GM12875 (cell line): Measurements from ENCODE around the gene DHRS13.

ENCODE experiments used
- H3K4me3 ChIP-seq: one replicate; pipeline ENCODE4 v1.5.1; 2011; ENCODE audit warnings: low read depth, low read length, control low read depth
- TF ChIP-seq, protein P1 (sequence below): IDR thresholded peaks from 2 replicates; pipeline ENCODE4 v1.5.1; 2011; ENCODE audit warnings: low read depth, mild to moderate bottlenecking, control low read depth, inconsistent platforms, low read length, moderate library complexity, borderline replicate concordance; ENCODE audit not compliant: insufficient read depth

The DHRS13 gene

DNA sequence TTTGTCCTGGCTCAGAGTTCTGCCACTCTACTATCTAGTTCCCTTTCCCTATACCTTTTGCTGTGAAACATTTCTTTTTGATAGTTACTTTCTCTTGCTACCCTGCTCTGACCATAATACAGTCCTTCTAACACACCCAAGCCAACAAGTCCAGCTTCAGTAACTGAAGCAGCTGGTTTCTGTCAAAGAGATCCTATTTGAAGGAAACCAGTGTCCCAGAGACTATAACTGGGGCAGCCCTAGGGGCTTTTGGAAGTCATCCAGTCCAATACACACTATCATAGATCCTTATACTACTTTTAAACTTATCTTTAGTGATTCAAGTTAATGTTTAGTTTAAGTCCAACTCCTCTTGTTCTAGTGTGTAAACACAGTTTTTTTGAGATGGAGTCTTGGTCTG is 17.3 kb upstream of the DHRS13 start:
- TF ChIP-seq, protein P1, sequence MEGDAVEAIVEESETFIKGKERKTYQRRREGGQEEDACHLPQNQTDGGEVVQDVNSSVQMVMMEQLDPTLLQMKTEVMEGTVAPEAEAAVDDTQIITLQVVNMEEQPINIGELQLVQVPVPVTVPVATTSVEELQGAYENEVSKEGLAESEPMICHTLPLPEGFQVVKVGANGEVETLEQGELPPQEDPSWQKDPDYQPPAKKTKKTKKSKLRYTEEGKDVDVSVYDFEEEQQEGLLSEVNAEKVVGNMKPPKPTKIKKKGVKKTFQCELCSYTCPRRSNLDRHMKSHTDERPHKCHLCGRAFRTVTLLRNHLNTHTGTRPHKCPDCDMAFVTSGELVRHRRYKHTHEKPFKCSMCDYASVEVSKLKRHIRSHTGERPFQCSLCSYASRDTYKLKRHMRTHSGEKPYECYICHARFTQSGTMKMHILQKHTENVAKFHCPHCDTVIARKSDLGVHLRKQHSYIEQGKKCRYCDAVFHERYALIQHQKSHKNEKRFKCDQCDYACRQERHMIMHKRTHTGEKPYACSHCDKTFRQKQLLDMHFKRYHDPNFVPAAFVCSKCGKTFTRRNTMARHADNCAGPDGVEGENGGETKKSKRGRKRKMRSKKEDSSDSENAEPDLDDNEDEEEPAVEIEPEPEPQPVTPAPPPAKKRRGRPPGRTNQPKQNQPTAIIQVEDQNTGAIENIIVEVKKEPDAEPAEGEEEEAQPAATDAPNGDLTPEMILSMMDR, result no peak
- H3K4me3 ChIP-seq, result no peak overlapping the region

DNA sequence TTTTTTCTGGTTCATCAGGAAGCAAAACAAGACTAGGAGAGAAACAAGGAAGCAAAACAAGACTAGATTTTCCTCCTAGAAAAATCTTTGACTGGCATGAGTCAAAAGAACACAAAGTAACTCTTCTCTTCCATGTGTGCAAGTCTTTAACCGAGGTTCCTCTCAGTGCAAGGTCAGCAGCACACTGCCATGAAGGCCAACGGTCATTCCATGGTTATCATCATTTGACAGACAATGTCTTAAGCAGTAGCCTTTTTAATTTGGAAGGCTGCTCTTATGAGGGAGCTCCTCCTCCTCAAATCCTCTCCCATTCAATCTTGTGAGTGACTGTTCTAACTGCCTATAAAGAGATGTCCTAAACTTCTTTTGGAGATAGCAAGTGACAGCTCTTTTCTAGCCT is 15.4 kb upstream of the DHRS13 start:
- TF ChIP-seq, protein P1, result no peak

DNA sequence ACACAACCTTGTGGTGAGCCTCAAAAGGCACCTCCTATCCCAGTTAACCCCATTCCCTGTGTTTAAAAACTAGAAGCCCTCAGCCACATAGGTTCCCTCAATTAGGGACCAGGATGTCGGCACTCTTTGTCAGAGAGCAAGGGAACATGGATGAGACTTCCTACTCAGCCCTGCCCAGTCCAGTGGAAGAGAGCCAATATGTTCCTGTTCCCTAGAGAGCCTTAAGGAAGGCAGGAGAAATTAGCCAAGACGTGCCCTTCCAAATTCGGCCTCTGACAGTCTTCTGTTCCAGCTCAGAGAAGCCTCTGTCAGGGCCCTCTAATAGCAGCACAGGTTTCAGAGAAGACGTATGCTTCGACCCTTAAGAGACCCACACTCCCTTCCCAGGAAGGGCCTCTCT is 14.6 kb upstream of the DHRS13 start:
- no peak overlapping the region for H3K4me3 ChIP-seq
- TF ChIP-seq, protein P1, result no peak

More for the DNA sequence above, 15.4 kb upstream of the DHRS13 start:
- no peak overlapping the region for H3K4me3 ChIP-seq

DNA sequence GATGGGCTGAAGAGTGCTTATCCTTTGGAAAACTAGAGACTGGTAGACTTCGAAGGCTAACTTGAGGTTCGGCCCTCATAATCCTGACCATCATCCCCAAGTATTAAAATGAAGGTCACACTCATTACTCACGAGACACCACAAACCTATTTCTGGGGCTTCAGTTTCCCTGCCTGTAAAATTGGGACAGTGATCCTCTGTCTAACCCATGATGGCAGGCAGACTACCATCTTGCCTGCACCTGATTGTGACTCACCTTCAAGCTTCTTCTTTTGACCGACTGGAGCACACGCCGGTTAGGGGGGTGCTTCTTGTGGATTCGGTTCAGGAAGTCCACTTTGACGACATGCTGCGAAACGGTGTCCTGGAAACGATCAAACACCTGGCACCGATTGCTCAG is 14.2 kb upstream of the DHRS13 start:
- TF ChIP-seq, protein P1, result no peak
- H3K4me3 ChIP-seq, result no peak overlapping the region

DNA sequence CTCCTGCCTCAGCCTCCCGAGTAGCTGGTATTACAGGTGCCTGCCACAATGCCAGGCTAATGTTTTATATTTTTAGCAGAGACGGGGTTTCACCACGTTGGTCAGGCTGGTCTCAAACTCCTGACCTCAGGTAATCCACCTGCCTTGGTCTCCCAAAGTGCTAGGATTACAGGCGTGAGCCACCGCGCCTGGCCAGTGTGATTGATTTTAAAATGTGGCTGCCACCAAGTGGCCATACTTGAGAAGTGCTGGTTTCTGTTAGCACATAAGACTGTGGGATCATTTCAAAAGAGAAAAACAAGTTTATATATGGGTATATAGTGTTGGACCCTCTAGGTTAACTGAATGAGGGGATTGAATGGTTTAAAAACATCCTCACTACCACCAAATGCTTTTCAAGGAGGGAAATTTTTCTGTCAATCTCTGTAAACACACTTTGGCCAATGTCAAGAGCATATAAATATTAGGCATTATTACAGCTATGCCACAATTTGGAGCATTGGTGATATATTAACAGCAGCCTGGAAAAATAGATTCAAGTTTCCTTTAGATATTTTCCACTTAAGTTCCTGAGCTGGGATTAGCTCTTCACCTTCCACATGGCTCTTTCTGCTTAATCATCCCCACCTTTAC is 13.5 kb upstream of the DHRS13 start:
- TF ChIP-seq, protein P1, result peak; percentile 52

DNA sequence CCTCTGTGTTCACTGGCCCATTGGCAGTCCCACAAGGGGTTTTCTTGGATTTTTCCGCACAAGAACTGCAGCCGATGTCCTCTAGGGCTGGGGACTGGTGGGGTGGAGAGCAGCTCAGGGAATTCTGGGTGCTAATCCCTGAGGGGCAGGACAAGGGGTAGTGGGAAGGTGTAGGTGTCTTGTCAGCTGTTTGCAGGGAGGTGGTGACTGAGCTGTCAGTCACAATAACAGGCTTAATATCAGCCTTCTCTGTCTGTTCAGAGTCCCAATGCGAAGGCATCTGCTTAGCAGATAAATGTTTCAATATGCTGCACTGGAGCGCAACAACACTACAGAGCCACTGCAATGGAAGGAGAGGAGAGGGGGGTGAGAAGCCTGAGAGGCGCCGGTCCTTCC is 10.1 kb upstream of the DHRS13 start:
- H3K4me3 ChIP-seq, result no peak overlapping the region
- TF ChIP-seq, protein P1, result no peak

More for the DNA sequence above, 13.5 kb upstream of the DHRS13 start:
- H3K4me3 ChIP-seq, result no peak overlapping the region

DNA sequence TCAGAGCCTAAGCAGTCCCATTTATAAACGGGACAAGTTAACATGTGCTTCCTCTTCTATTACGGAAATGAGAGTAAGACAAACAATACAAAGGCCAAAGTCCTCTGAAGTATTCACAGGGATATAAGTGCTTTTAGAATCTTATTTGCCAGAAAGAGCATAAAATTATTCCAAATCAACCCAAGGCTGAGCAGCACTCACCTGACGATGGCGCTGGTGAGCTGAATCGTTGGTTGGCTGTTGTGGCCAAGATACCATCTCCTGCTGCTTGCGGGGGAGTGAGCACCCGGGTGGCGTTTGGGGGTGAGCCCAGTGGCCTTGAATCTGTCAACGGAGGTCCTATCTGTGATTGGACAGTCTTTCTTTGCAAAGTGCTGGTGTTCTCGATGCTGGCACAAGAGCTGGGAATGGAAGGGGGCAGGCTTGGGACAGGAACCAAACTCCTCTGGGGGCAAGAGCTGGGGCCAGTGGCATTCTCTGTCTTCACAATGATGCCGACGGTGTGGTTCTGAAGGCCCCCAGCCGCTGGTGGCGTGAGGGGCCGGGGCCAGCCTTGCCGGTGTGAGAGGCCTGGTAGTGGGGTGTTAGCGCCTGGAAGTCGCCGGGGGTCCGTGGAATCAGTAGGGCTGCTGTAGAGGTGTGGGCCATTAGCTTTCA is 9.5 kb upstream of the DHRS13 start:
- TF ChIP-seq, protein P1, result 0 out of 2 replicates have a peak, but pooled peaks have one; percentile 12
- no peak overlapping the region for H3K4me3 ChIP-seq
